ENCODE data around the gene STAC2.
A peak's percentile ranks its signal among the peaks of the same experiment; 100 is the strongest.
"Not testable (repeated sequence)": the region's sequence is repeated elsewhere in the genome, so short reads cannot be mapped to it uniquely, and the experiment has no call there.

Gene STAC2

GRCh38 chr17:39225308-39225958, at the start of gene STAC2:
Gene STAC2, minus strand, starts transcription at chr17:39225945. Its CDS starts 443 bp downstream, at chr17:39225502.
- DNase-seq = no peak

GRCh38 chr17:39271546-39271945, 45.8 kb upstream of the STAC2 start:
- DNase-seq = no peak

GRCh38 chr17:39270923-39271322, 45.2 kb upstream of the STAC2 start:
- DNase-seq = no peak

GRCh38 chr17:39264119-39264518, 38.4 kb upstream of the STAC2 start:
- no peak for DNase-seq

GRCh38 chr17:39261286-39261685, 35.5 kb upstream of the STAC2 start:
- no peak for DNase-seq

GRCh38 chr17:39252788-39253460, 27.2 kb upstream of the STAC2 start:
- DNase-seq = no peak

- no peak for DNase-seq
Observed at GRCh38 chr17:39251997-39252396, 26.3 kb upstream of the STAC2 start.

- not testable (repeated sequence) for DNase-seq
Observed at GRCh38 chr17:39250076-39250475, 24.3 kb upstream of the STAC2 start.

- DNase-seq = no peak
Observed at GRCh38 chr17:39246274-39246673, 20.5 kb upstream of the STAC2 start.

- DNase-seq = no peak
Observed at GRCh38 chr17:39244600-39245570, 19.1 kb upstream of the STAC2 start.

- DNase-seq = no peak
Observed at GRCh38 chr17:39244016-39244599, 18.4 kb upstream of the STAC2 start.

GRCh38 chr17:39243155-39243554, 17.4 kb upstream of the STAC2 start:
- no peak for DNase-seq

GRCh38 chr17:39240631-39241030, 14.9 kb upstream of the STAC2 start:
- DNase-seq = no peak

- DNase-seq = no peak
Observed at GRCh38 chr17:39239640-39240314, 14.0 kb upstream of the STAC2 start.

GRCh38 chr17:39238311-39238972, 12.7 kb upstream of the STAC2 start:
- no peak for DNase-seq

GRCh38 chr17:39237586-39237985, 11.8 kb upstream of the STAC2 start:
- DNase-seq = no peak

GRCh38 chr17:39236981-39237441, 11.3 kb upstream of the STAC2 start:
- no peak for DNase-seq

GRCh38 chr17:39236450-39236927, 10.7 kb upstream of the STAC2 start:
- no peak for DNase-seq

GRCh38 chr17:39235555-39236449, 10.1 kb upstream of the STAC2 start:
- DNase-seq = peak; percentile 78

Data from 8988T (cell line).